ENCODE data around the gene CAND2.

- TF ChIP-seq EZH2 (IDR thresholded peaks at IDR 0.05; ENCODE audit: borderline replicate concordance, control insufficient read depth, low read depth, low read length), result no peak
- TF ChIP-seq REST (IDR thresholded peaks at IDR 0.05; ENCODE audit: low read depth, low read length), result no peak
- no peak for TF ChIP-seq GABPA (IDR thresholded peaks at IDR 0.05; ENCODE audit: low read depth)
- no peak for TF ChIP-seq CTCF (IDR thresholded peaks at IDR 0.05 in 2 of 3, conservative IDR thresholded peaks at IDR 0.05 in 1 of 3; ENCODE audit: control insufficient read depth in 2 of 3, extremely low read depth in 1 of 3, insufficient read depth in 1 of 3, low read depth in 3 of 3, low read length in 3 of 3)
- no peak for TF ChIP-seq E2F4 (IDR thresholded peaks at IDR 0.05; ENCODE audit: low read depth, low read length)
- no peak for TF ChIP-seq ATF3 (IDR thresholded peaks at IDR 0.05; ENCODE audit: borderline replicate concordance, extremely low read depth, low read depth, low read length)
- no peak for TF ChIP-seq TAF1 (IDR thresholded peaks at IDR 0.05; ENCODE audit: borderline replicate concordance, low read depth, low read length)
- TF ChIP-seq POLR2A (IDR thresholded peaks at IDR 0.05; ENCODE audit: low read depth, low read length), result no peak
- no peak for TF ChIP-seq RBBP5 (conservative IDR thresholded peaks at IDR 0.05)
- TF ChIP-seq RUNX3 (IDR thresholded peaks at IDR 0.05; ENCODE audit: low read length), result no peak
Measured at GRCh38 chr3:12759693-12760565, 36.6 kb upstream of the CAND2 start.

Measured in GM12878 (cell line).